HG03108 (cell line): ENCODE results near the gene ANO10.

Experiments used
- ATAC-seq: cut with Tn5 transposase; IDR thresholded peaks from one replicate; pipeline ENCODE4 v1.9.1; 2021; ENCODE audit warnings: moderate library complexity; ENCODE audit not compliant: unreplicated experiment

The ANO10 gene

GRCh38 chr3:43326891-43327581 is 294.8 kb downstream of the ANO10 start:
- no peak for ATAC-seq

GRCh38 chr3:43323541-43323940 is 298.3 kb downstream of the ANO10 start:
- no peak for ATAC-seq

GRCh38 chr3:43320288-43320687 is 301.5 kb downstream of the ANO10 start:
- ATAC-seq, result no peak

GRCh38 chr3:43319794-43320193 is 302.0 kb downstream of the ANO10 start:
- no peak for ATAC-seq

GRCh38 chr3:43319376-43319775 is 302.4 kb downstream of the ANO10 start:
- ATAC-seq, result no peak

GRCh38 chr3:43317461-43318316 is 304.1 kb downstream of the ANO10 start:
- ATAC-seq, result no peak

GRCh38 chr3:43316783-43317460 is 304.9 kb downstream of the ANO10 start:
- ATAC-seq, result no peak
